Inflammatory macrophage treated with lipopolysaccharide for 1 hour (primary cell): Measurements from ENCODE around the gene SRM.
A peak's percentile ranks its signal among the peaks of the same experiment; 100 is the strongest.
"Not testable (repeated sequence)": the region's sequence is repeated elsewhere in the genome, so short reads cannot be mapped to it uniquely, and the experiment has no call there.

Experiments
- DNase-seq, 2 donors: peaks; one replicate each; pipeline ENCODE4 v3.0.0-alpha.2; 2020 to 2022

The SRM gene

DNA sequence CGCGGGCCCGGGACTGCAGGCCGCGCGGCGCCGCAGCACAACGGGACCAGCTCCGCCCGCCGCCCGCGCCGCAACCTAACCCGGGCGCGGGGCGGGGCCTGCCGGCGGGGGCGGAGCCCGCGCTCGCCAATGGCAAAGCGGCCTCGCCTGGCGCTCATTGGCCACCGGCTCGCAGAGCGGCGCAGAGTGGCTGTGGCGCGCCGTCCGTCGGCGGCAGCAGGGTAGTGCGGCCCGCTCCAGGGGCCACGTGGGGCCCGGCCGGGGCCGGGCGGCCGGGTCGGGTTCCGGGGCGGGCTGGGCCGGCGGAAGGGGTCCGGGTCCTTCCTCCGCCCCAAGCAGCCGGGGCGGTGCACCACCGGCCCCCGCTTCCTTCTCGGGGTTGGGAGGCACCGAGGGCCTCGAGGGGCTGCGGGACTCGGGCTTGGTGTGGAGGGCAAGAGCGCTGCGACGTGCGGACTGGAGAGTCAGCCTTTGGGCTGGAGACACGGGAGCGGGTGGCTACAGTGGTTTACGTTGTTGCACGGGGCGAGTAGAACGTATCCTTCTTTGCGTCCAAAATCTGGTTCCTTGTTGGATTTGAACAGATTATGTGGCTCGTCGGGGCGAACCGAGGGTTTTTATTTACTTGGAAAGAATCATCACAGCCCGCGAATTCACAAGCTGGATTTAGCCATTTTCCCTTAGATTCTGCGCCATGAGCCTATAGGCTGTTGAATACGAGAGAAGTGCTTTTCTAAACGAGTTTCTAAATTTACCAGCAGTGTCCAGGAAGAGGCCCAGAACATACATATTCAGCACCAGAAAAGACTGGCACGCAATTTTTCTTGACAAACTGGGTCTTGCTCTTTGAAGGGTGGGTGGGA, at the start of gene SRM:
Gene SRM, minus strand, starts transcription at position 51 of the 863 bp plus-strand sequence. CDS start 75 bp downstream, outside the sequence.
- DNase-seq = peak; percentile 89 to 93

DNA sequence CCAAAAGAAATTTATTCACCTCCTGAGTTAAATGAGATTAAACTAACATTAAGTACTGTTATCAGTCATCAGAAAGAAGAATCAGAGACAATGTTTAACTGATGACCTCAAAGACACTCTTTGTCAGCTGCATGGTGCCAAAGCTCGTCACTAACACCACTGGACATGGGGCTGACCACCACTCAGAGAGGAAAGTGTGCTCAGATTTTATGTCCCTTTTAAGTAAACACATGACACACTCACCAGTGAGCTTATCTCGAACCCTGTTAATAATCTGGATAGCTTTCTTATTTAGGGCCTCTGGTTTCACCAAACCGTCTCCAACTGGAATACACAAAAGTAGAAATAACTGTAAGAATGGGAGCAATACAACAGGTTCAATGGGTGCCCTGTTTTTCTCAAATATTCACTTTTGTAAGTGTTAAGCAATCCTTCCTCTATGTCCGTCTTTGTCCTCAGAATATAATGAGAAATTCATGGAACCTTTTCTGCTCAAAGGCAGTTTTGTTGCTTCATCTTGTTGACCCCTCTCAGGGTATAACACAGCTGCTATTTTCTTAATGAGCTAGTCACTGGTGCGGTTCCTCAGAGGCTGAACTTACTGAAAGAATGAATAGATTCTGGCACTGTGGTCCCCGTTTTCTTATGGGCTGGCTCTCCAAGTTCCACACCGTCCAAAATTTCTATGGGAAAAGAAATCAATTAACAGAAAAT, 49.4 kb upstream of the SRM start:
- no peak for DNase-seq

DNA sequence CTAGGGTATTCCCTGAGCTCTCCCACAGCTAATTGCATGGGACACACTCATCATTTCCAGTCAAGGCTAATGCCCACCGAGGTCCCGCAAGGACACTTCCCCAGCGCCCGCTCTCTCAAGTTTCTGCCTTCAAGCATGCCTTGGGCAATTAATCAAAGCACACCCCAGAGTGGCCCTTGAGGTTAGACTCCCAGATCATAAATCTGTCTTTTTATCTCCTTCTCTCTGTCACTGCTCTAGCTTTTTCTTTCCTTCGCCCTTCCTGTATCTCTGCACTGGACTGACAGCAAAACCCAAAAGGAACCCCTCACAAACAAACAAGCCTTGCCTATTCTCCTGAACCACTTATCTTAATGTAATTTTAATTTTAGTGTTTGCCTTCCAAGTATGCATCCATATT, 47.8 kb upstream of the SRM start:
- DNase-seq = no peak

DNA sequence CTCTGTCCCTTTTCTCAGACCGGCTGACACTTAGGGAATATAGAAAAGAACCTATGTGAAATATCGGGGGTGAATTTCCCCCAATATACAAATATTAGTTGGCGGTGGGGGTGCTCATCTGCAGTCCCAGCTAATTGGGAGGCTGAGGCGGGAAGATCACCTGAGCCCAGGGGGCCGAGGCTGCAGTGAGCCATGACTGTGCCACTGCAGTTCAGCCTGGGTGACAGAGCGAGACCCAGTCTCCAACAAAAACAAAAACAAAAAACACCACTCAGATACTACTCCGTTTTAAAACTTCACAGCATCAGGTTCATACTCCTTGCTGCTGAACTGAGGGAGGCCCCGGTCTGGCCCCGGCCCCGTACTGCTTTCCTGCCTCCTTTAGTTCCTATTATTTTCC, 45.8 kb upstream of the SRM start:
- no peak for DNase-seq

DNA sequence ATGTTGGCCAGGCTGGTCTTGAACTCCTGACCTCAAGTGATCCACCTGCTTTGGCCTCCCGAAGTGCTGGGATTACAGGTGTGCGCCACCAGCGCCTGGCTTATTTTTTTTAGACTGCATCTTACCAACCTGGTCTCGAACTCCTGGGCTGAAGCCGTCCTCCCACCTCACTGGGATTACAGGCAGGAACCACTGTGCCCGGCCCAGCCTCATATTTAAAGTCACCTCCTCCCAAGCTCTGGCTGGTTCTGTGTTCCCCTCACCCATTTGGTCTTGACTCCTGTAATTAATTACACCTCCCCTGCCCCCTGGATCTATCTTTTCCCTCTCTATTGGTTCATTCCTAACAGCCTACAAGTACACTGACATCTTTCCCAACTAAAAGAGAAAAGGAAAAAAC, 41.5 kb upstream of the SRM start:
- no peak for DNase-seq

DNA sequence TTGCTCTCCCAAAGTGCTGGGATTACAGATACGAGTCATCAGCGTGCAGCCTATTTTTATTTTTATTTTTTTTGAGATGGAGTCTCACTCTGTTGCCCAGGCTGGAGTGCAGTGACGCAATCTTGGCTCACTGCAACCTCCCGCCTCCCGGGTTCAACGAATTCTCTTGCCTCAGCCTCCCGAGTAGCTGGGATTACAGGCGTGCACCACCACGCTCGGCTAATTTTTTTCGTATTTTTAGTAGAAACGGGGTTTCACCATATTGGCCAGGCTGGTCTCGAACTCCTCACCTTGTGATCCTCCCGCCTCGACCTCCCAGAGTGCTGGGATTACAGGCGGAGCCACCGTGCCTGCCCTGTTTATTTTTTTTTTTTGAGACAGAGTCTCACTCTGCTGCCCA, 41.0 kb upstream of the SRM start:
- not testable (repeated sequence) for DNase-seq

DNA sequence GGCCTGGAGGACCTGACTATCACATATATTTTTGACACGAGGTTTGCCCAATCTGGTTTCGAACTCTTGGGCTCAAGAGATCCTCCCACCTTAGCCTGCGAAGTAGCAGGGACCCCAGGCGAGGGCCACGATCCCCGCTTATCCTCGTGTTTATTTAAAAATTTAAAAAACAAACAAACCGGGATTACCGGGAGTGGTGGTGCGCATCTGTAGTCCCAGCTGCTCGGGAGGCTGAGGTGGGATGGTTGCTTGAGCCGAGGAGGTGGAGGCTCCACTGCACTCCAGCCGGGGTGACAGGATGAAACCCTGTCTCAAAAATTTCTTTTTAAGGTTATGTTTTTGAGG, 40.3 kb upstream of the SRM start:
- DNase-seq = no peak

DNA sequence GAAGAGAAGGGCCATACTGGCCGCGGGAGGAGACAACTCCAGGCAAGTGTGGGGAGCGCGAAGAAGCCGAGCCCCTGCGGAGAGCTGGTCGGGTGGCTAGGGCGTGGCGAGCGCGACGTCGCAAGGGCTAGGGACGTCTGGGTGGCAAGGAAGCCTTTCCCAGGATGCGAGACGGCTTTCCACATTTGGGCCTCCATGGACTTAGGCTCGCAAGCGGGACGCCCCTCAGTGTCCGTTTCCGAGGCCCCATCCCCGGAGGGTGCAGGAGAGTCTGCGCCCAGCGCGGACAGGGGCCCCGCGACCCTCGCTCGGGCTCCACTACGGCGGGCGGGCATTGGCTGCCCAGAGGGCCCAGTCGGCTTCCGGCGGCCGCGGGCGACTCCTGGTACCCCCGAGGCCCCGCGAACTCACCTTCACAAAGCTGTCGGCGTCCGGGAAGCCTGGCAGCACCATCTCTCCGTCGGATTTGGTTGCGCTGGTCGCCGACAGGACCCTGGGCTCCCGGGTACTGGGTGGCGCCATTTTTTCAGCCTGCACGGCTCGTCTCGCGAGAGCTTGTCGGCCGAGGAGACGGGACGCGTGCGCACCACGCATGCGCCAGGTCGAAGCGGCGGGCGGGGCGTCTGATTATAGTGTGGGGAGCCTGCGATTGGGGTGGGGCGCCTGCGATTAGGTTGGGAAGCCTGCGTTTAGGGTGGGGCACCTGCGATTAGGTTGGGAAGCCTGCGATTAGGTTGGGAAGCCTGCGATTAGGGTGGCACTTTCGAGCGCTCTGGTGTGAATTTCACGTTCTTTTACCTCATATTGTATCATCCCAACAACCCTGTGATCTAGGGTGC, 39.7 kb upstream of the SRM start, which contains the start of gene EXOSC10:
Gene EXOSC10, minus strand, starts transcription at position 560 of the 839 bp plus-strand sequence. Its CDS starts 38 bp downstream, at position 522.
- peak; percentile 91 to 96 for DNase-seq

DNA sequence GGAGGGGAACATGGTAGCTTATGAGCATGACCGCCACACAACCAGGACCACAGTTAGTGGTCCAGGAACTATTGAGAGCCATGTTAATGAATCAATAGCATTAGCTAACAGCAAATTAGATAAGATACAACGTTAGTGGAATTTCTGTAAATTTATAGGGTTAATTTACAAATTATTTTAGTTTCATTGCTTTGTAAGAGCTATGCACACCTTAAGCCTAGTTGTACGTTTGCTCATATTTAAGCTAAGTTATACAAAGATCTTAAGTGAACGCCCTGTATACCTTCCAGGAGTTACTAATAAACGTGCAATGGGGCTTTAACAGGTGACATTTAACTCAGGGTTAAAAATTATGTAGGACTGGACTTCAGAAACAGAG, 39.1 kb upstream of the SRM start:
- no peak for DNase-seq

DNA sequence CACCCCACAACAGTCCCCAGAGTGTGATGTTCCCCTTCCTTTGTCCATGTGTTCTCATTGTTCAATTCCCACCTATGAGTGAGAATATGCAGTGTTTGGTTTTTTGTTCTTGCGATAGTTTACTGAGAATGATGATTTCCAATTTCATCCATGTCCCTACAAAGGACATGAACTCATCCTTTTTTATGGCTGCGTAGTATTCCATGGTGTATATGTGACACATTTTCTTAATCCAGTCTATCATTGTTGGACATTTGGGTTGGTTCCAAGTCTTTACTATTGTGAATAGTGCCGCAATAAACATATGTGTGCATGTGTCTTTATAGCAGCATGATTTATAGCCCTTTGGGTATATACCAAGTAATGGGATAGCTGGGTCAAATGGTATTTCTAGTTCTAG, 24.0 kb upstream of the SRM start:
- not testable (repeated sequence) for DNase-seq

DNA sequence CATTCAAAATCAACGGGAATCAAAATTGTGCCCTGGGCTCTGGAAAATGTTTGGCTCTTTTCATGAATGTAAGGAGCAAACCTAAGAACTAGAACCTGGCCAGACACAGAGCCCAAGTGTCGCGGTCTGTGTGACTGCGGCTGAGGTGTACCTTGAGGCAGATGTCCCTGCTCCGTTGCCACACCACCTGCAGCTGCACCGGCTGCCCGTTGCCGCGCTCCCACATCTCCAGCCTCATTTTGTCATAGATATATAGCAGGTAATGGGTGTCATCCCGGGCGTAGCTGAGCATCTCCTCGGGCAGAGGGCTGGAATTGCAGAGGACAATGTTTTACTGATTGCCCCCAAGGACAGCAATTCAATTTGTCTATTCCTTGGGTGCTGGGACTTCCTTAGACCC, 21.1 kb upstream of the SRM start:
- no peak for DNase-seq

DNA sequence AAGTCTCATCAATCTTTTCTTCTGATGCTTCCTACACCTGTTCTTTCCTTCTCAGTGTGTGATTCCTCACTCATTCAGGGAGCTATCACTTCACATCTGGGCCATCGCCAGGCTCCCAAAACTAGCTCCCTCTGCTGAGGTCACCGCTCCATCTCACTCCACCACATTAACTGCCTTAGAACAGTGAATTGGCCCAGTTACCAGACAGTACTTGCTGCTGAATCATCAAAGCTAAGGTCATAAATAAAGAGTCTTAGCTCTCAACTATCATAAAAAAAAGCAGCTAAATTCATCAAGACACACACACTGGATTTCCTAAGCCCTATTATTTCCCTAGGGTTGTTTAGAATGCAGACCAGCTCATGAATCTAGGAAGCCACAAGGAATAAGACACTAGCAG, 18.8 kb upstream of the SRM start:
- no peak for DNase-seq

DNA sequence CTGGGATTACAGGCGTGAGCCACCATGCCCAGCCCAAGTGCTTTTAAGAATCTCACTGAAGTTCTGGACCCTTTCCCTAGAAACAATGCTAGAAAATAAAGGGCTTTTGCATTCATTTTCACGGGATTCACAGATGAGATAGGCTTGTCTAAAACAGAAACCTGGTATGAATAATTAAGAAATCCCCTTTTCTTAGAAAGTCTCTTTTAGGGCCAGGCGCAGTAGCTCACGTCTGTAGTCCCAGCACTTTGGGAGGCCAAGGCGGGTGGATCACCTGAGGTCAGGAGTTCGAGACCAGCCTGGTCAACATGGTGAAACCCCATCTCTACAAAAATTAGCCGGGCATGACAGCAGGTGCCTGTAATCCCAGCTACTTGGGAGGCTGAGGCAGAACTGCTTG, 13.6 kb upstream of the SRM start:
- not testable (repeated sequence) for DNase-seq

DNA sequence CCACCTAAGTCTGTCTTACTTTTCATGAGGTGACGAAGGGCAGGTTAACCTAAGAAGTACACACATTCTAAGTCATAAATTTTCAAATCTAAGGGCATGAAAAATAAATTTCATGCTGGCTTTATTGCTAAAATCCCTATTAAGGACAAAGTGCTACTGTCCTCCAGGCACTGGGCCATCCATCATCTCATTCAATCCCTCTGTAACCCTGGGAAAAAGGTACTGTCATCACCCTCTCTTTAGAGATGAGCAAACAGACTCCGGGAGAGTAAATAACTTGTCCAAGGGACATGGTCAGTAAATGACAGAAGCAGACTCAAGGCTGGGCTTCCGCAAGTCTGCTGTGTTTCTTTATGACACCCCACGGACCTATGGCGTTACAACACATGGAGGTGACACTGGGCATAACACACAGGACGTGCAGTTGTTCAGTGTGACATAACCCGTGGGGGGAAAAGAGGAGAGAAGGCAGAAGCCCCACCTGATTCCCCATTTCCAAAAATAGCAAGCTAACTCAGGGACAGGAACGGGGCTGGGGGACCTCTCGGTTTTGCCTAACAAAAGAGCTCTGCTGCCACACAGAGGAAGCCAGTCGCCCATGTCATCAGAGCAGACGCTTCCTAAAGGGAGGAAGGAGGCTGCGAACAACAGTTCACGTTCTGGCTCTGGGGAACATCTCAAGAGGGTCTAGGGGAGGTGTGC, 12.5 kb upstream of the SRM start:
- no peak for DNase-seq

DNA sequence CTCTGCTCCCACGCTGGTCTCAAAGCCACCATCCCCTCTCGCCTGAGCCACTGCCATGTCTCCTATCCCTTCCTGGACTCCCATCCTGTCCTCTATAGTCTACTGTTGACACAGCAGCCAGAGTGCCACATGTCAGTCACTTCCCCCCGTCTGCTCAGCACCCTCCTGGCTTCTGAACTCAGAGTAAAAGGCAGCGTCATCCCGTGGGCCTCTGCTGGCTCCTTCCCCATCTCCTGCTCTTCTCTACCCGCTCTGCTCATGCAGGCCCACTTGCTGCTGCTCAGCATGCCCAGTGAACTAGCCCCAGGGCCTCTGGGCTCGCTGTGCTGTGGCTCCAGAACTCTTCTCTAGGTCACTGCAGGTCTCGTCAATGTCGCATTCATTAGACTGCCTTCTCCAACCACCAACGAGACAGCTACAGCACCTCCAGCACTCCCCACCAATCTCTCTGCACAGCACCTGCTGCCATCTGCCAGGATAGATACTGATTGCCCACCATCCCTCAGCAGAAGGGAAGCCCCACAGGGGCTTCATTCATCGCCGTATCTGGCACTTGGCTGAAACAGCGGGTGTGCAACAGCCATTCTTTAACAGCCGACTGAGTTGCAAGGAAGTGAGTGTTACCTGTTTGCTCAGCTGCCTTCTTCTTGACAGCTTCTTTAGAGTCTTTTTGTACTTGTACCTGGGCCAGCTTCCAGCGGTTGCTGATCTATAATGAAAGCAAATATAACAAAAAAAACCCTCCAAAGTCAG, 11.8 kb upstream of the SRM start:
- DNase-seq = no peak

DNA sequence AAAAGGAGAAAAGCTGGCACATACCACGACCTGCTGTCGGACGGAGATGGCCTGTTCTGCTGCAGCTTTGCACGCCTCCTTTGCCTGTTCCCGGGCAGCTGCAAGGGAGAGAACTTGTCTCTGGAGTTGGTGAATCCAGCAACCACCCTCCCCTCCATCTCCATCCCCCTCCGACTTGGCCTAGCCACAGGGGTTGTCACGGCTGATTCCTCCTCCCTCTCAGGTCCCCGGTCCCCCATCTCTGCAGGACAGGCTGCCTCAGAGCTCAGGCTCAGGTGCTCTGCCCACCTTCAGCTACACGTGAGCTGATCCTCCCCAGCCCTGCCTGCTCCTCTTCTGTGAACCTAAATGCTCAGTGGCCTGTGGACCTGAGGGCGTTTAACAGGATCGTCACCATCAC, 11.1 kb upstream of the SRM start:
- no peak for DNase-seq

DNA sequence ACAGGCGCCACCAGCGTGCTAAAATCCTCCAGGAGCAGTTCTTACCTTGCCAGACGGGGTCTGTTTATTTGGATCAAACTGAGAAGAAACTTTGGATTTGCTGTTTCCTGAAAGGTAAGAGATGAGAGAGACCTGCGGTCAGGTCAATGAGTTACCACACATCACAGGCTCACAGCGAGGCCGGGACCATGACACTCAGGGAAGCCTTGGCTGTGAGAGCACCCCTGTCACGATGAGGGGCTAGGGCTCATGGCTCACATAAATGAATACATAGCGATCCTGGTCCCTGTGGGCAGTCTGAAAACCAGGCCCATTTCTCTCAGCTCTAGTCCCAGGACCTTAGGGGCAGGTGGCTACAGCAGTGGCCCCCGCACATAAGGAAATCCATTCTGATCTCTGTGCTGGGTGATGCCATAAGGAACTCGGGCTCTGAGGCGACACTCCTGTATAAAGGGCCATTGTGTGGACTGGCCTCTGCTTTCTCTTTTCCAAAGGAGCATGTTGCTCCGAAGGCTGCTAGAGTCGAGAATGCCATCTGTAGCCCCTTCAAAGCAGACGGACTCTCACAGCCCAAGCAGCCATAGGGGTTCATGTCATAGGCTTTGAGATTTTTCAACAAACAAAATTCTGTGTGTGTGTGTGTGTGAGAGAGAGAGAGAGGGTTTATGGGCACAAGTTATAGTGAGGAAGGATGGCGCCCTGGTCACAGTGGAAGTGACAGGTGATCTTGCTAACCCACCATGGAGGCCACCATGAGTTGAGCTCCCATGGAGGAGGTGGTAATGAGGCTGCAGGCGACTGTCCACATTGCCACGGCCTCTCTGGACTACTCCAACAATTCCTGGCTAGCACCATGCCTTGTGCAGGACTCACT, 9.0 kb upstream of the SRM start:
- no peak for DNase-seq

DNA sequence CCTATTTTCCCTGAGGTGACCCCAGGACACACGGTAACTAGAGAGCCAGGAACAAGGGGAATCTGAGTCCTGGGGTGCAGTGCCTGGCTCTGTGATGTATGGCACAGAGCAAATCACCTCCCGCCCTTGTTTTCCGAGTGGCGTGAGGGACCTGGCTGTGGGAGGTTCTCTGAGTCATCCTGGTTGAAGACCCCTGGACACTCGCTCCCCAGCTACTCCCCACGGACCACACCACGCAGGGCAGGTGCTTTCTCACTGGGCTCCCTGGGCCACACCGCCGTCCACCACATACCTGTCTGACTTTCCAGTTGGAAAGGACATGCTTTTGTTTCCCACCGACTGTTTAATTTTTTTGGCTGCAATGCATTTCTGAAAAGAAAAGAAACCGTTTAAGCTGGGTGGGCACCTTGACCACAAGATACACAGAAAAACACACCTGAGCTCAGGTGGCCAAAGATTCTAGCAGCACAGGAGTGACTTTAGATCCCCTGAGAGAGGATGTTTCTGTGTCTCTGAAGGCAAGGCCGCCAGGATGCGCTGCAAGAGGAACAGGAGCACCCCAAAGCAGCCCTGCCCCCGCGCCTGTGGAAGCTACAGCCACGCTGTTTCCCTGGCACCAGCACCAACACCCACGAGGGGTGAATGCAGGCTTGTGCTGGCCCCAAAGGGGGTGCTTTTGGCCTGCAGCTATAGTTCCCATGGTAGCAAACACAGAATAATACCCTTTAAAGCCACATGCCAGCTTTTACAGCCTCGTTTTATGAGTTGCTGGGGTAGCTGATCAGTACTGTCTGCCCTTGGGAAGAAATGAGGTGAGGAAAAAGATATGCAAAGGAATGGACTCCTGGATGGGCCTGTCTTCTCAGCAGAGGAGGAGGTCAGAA, 8.1 kb upstream of the SRM start:
- DNase-seq = no peak

DNA sequence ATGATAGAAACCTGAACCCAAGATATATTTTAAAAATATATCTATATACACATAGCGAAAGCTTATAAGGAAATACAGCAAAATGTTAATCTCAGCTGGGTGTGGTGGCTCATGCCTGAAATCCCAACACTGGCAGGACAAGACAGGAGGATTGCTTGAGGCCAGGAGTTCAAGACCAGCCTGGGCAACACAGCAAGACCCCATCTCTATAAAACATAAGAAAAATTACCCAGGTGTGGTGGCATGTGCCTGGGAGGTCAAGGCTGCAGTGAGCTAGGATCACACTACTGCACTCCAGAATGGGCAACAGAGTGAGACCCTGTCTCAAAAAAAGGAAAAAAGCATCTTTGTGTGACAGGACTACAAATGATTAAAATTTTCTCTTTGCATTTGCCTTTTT, 6.0 kb upstream of the SRM start:
- no peak for DNase-seq

DNA sequence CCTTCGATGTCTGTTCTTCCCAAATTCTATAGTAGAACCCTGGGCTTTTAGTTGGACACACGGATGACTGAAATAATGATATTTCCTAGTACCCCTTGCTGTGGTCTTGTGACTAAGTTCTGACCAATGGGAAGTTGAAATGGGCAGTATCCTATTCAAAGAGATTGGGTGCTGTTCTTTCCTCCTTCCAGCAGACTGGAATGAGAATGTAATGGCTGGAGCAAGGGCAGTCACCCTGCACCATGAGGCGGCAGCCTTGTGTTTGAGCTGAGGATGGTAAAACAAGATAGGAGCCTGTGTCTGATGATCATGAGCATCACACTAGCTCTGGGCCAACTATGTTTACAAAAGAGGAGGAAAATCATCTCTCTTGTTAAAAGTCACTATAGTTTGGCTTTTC, 5.1 kb upstream of the SRM start:
- DNase-seq = no peak
